GM04503 (cell line): ENCODE results near the gene ANKRD11.
"Not testable (repeated sequence)": the region's sequence is repeated elsewhere in the genome, so short reads cannot be mapped to it uniquely, and the experiment has no call there.

Experiments used
- DNase-seq: peaks from one replicate; pipeline ENCODE4 v3.0.0-alpha.2; 2012; ENCODE audit warnings: low read depth

The ANKRD11 gene

GRCh38 chr16:89450537-89450936 is 39.8 kb downstream of the ANKRD11 start:
- no peak for DNase-seq

GRCh38 chr16:89449726-89450335 is 40.5 kb downstream of the ANKRD11 start:
- no peak for DNase-seq

GRCh38 chr16:89448656-89449055 is 41.7 kb downstream of the ANKRD11 start:
- no peak for DNase-seq

GRCh38 chr16:89446975-89447293 is 43.4 kb downstream of the ANKRD11 start:
- DNase-seq: no peak

DNA sequence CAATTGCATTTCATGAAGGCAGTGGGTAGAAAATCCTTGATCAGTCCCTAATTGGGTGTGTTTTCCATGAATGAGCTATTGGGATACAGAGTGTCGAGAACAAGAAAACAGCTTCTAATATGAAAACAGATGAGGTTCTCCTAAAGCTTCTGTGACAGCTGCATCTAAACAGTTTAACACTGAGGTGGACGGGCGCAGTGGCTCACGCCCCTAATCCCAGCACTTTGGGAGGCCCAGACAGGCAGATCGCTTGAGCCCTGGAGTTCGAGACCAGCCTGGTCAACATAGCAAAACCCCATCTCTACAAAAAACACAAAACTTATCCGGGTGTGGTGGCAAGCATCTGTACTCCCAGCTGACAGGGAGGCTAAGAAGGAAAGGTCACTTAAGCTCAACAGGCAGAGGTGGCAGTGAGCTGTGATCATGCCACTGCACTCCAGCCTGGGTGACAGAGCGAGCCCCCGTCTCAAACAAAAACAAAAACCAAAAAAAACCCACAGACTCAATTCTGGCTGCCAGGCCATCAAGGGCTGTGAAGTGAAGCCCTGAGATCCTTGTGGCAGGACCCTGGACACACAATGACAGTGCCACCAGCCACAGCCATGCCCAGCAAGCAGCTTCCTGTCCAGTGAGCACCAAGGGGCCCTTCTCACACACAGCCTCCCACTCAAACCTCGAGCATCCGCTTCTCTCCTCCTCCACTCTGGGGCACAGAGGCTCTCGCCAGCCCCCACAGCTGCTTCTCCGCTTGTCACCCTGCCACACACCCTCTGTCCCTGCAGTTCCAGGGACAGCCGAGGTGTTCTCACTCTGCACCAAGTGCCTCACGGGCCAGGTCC is 44.0 kb downstream of the ANKRD11 start:
- no peak for DNase-seq

GRCh38 chr16:89445166-89445565 is 45.2 kb downstream of the ANKRD11 start:
- DNase-seq: no peak

GRCh38 chr16:89444728-89445127 is 45.6 kb downstream of the ANKRD11 start:
- no peak for DNase-seq

DNA sequence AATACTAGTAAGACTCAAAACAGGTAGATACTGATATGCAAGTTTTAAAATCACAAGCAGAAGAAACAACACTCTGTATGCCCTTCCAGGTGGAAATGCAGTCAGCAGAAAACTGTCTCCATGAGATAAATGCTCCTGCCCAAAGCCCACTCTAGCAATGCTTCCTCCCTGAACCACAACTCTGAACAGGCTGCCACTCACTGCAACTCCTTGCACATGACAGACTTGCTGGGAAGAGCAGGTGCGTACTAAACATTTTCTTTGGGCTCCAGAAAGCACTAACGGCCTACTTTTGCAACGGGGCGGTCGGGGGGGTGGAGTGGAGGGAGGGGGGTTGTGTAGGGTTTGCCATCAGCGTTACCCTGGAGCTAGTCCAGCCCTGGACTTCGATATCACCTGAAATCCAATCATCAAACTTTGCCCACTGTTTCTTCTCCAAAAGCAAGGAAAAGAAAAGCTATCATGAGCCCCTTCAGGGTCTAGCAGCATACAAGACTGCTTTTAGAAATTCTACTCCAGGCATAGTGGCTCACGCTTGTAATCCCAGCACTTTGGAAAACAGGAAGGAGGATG is 46.1 kb downstream of the ANKRD11 start:
- DNase-seq: no peak

DNA sequence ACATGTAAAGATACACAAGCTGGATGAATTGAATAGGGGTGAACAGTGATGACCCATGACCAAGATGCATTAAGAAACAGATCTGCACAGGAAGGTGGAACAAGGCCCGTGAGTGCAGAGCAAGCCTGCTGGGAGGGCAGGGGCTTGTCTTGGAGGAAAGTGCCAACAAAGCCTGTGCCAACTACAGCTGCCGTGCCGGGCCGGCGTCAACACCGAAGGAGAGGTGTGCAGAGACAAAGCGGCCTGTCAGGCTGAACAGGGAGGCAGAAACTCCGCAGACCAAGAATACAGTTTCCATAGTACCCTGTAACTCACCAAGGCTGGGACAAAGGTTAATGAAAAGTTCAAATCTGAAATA is 46.7 kb downstream of the ANKRD11 start:
- DNase-seq: no peak

- peak; percentile 31 for DNase-seq
Measured at GRCh38 chr16:89442990-89443726, 47.2 kb downstream of the ANKRD11 start.

DNA sequence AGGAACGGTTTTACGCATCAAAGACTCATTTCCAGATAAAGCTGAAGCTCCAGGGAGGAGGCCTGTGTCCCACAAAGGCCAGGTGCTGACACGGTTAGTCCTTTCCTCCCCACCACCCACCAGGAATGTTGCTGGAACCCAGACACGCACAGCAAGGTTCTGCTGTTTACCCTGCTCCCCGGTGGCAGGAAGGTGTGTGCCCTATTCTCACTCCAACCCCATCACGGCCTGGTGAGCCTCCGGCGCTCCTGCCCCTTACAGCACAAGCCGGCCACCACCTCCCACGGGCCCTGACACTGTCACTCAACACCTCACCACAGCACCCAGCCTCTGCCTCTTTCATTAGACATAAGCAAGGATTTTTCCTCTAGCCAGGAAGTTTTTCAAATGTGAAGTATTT is 47.8 kb downstream of the ANKRD11 start:
- DNase-seq: no peak

GRCh38 chr16:89439659-89440058 is 50.7 kb downstream of the ANKRD11 start:
- DNase-seq: no peak

DNA sequence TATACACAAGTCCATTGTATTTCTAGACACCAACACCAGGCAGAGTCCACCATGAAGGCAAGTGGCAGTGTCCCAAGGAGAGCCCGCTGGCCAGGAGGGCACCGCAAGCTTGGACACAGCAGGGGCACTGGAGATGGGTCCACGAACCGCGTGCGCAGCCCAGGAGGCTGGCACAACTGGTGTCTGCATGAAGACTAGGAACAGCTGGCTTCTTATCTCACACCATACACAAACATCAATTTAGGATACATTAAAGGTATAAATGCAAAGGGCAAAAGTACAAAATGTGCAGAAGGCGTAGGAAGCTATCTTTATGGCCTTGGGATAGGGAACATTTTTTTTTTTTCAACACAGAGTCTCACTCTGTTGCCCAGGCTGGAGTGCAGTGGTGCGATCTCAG is 52.4 kb downstream of the ANKRD11 start:
- no peak for DNase-seq

GRCh38 chr16:89437251-89437987 is 52.9 kb downstream of the ANKRD11 start:
- DNase-seq: no peak

GRCh38 chr16:89436366-89436765 is 54.0 kb downstream of the ANKRD11 start:
- DNase-seq: no peak

DNA sequence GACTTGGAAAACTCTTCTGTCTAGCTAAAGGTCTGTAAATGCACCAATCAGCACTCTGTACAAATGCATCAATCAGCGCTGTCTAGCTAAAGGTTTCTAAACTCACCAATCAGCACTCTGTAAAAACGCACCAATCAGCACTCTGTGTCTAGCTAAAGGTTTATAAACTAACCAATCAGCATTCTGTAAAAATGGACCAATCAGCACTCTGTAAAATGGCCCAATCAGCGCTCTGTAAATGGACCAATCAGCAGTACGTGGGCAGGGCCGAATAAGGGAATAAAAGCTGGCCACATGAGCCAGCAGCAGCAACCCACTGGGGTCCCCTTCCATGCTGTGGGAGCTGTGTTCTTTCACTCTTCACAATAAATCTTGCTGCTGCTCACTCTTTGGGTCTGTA is 55.3 kb downstream of the ANKRD11 start:
- not testable (repeated sequence) for DNase-seq

DNA sequence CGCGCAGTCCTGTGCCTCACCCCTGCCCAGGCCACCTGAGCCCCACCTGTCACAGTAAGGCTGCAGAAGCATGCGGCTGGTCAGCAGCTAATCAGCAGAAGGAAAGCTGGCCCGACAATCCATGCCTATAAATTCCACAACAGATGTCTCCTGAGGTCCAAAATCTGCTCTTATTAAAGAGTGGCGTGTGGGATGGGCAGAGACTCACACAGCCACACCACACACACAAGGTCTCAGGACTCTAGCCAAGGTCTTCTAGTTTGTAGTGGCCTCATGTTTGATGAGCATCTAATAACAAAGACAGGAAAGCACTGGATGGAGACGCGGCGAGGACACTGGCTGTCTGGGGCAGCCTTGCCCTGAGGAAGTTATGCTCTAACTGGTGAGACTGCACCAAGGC is 55.9 kb downstream of the ANKRD11 start:
- DNase-seq: no peak

GRCh38 chr16:89433363-89433984 is 56.9 kb downstream of the ANKRD11 start:
- DNase-seq: not testable (repeated sequence)

DNA sequence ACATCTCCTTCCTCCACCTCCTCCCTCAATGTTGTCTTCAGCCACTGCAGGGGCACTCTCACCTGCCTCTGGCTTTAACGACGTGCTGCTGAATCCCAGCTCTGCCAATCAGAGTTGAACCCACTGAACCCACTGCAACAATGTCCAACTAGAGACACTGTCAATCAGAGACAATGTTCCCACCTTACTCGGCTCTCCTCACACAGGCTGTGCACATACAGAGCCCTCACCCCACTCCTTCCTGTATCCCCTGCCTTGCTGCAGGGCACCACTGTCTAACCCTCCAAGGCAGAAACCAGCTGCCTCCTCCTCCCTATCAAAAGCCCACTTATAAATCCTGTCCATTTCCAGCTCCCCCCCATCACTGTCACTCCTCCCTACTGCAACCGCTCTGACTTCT is 58.7 kb downstream of the ANKRD11 start:
- DNase-seq: no peak

DNA sequence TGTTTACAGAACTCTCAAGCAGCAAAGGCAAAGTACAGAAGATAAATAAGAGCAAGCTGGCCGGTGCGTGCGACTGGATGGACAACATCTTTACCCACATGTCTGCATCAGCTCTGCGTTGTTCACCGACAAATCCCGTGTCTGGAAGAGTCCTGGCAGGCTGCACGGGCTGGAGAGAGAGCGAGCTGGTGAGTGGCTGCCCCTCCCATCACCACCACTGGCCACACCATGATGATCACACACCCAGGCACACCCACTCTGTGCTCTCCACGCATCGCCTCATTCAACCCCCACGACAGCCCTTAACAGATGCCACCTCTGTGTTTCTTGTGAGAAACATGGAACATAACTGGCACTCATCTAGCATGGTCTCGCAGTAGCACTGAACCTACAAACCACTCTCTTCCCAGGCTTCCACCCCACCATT is 59.2 kb downstream of the ANKRD11 start:
- DNase-seq: peak; percentile 67

GRCh38 chr16:89430436-89431157 is 59.8 kb downstream of the ANKRD11 start:
- DNase-seq: no peak
